H9 (cell line): Measurements from ENCODE around the gene SF3A1. TPM values are rescaled to one million over a fixed set of nuclear protein-coding genes. Genes with fewer than 3 reads are reported as not detected.

Experiments
- DNase-seq: peaks from one replicate; pipeline ENCODE4 v3.0.0-alpha.2; 2017
- H2AFZ ChIP-seq: one replicate; pipeline ENCODE4 v1.6.1; 2013; ENCODE audit warnings: mild to moderate bottlenecking, low read length, control low read depth, moderate library complexity
- H2AK5ac ChIP-seq: 2 replicates; pipeline ENCODE4 v1.6.1; 2013; ENCODE audit warnings: low read length, control low read depth, mixed read lengths; ENCODE audit not compliant: insufficient read length
- H2BK120ac ChIP-seq: one replicate; pipeline ENCODE4 v1.6.1; 2013; ENCODE audit warnings: low read depth, mild to moderate bottlenecking, low read length, control low read depth, inconsistent platforms; ENCODE audit not compliant: poor library complexity, severe bottlenecking
- H2BK12ac ChIP-seq: 2 replicates; pipeline ENCODE4 v1.6.1; 2013; ENCODE audit warnings: low read length, control low read depth, mixed read lengths, low read depth; ENCODE audit not compliant: insufficient read length
- H2BK15ac ChIP-seq: 2 replicates; pipeline ENCODE4 v1.6.1; 2013; ENCODE audit warnings: low read depth, low read length, control low read depth
- H2BK20ac ChIP-seq: one replicate; pipeline ENCODE4 v1.6.1; 2013; ENCODE audit warnings: low read depth, mild to moderate bottlenecking, low read length, control low read depth, inconsistent platforms; ENCODE audit not compliant: poor library complexity, severe bottlenecking
- H2BK5ac ChIP-seq: 2 replicates; pipeline ENCODE4 v1.6.1; 2013; ENCODE audit warnings: low read length, control low read depth, mixed read lengths; ENCODE audit not compliant: insufficient read length
- H3K14ac ChIP-seq: 2 replicates; pipeline ENCODE4 v1.6.1; 2013; ENCODE audit warnings: low read length, control low read depth; ENCODE audit not compliant: insufficient read depth
- H3K18ac ChIP-seq: 2 replicates; pipeline ENCODE4 v1.6.1; 2013; ENCODE audit warnings: low read depth, mild to moderate bottlenecking, mixed read lengths, low read length, control low read depth; ENCODE audit not compliant: insufficient read length
- H3K23ac ChIP-seq: 2 replicates; pipeline ENCODE4 v1.6.1; 2013; ENCODE audit warnings: low read length, control low read depth, mixed read lengths, low read depth; ENCODE audit not compliant: insufficient read length
- H3K23me2 ChIP-seq: 2 replicates; pipeline ENCODE4 v1.6.1; 2013; ENCODE audit warnings: low read depth, mild to moderate bottlenecking, mixed read lengths, low read length, control low read depth; ENCODE audit not compliant: insufficient read length, poor library complexity, severe bottlenecking
- H3K27ac ChIP-seq: 2 replicates; pipeline ENCODE4 v1.5.1; 2013; ENCODE audit warnings: low read length, control low read depth, mixed read lengths, low read depth; ENCODE audit not compliant: insufficient read length
- H3K27me3 ChIP-seq: 2 replicates; pipeline ENCODE4 v1.6.1; 2013; ENCODE audit warnings: low read length, control low read depth, inconsistent platforms; ENCODE audit not compliant: insufficient read depth
- H3K4ac ChIP-seq: 2 replicates; pipeline ENCODE4 v1.6.1; 2013; ENCODE audit warnings: low read depth, mild to moderate bottlenecking, control low read depth, inconsistent platforms, low read length, moderate library complexity
- H3K4me1 ChIP-seq: 2 replicates; pipeline ENCODE4 v1.6.1; 2013; ENCODE audit warnings: low read length, control low read depth, inconsistent platforms; ENCODE audit not compliant: insufficient read depth
- H3K4me2 ChIP-seq: 2 replicates; pipeline ENCODE4 v1.6.1; 2013; ENCODE audit warnings: low read length, control low read depth, mixed read lengths; ENCODE audit not compliant: insufficient read length, insufficient read depth
- H3K56ac ChIP-seq: 2 replicates; pipeline ENCODE4 v1.6.1; 2013; ENCODE audit warnings: low read depth, mild to moderate bottlenecking, mixed read lengths, low read length, control low read depth; ENCODE audit not compliant: insufficient read length
- H3K79me1 ChIP-seq: 2 replicates; pipeline ENCODE4 v1.6.1; 2013; ENCODE audit warnings: low read depth, mild to moderate bottlenecking, moderate library complexity, low read length, control low read depth, inconsistent platforms; ENCODE audit not compliant: insufficient read depth, poor library complexity, severe bottlenecking
- H3K79me2 ChIP-seq: 2 replicates; pipeline ENCODE4 v1.6.1; 2013; ENCODE audit warnings: low read length, control low read depth, inconsistent platforms; ENCODE audit not compliant: insufficient read depth
- H3K9ac ChIP-seq: 2 replicates; pipeline ENCODE4 v1.6.1; 2013; ENCODE audit warnings: low read length, control low read depth, mixed read lengths; ENCODE audit not compliant: insufficient read length; ENCODE audit errors: extremely low read depth
- H3K9me3 ChIP-seq: one replicate; pipeline ENCODE4 v1.6.1; 2013; ENCODE audit warnings: low read depth, low read length, inconsistent platforms; ENCODE audit not compliant: control insufficient read depth
- H3T11ph ChIP-seq: one replicate; pipeline ENCODE4 v1.6.1; 2013; ENCODE audit warnings: mild to moderate bottlenecking, low read length, control low read depth, inconsistent platforms
- H4K20me1 ChIP-seq: one replicate; pipeline ENCODE4 v1.6.1; 2013; ENCODE audit not compliant: control insufficient read depth, insufficient read length, insufficient read depth
- H4K5ac ChIP-seq: 2 replicates; pipeline ENCODE4 v1.6.1; 2013; ENCODE audit warnings: low read depth, mild to moderate bottlenecking, mixed read lengths, low read length, control low read depth; ENCODE audit not compliant: insufficient read length
- H4K8ac ChIP-seq: replicated peaks from 2 replicates; pipeline ENCODE4 v1.6.1; 2013; ENCODE audit warnings: low read length, control low read depth, mixed read lengths, low read depth; ENCODE audit not compliant: insufficient read length
- H4K91ac ChIP-seq: 2 replicates; pipeline ENCODE4 v1.6.1; 2013; ENCODE audit warnings: low read depth, mild to moderate bottlenecking, moderate library complexity, mixed read lengths, low read length, control low read depth; ENCODE audit not compliant: insufficient read length
- H3K27ac Mint-ChIP-seq, 3 experiments: 2 replicates in 2 of 3; 3 replicates in 1 of 3; pipeline ENCODE4 v1.8.0; 2020 to 2021; ENCODE audit warnings: mixed read lengths in 3 of 3, mild to moderate bottlenecking in 1 of 3, moderate library complexity in 1 of 3
- H3K27me3 Mint-ChIP-seq: 2 replicates; pipeline ENCODE4 v1.8.0; 2021; ENCODE audit warnings: low read depth, mild to moderate bottlenecking, moderate library complexity, mixed read lengths
- H3K36me3 Mint-ChIP-seq, 3 experiments: 2 replicates in 2 of 3; 3 replicates in 1 of 3; pipeline ENCODE4 v1.8.0; 2020 to 2021; ENCODE audit warnings: low read depth in 3 of 3, mixed read lengths in 3 of 3; ENCODE audit not compliant: insufficient read depth in 1 of 3
- H3K4me1 Mint-ChIP-seq, 2 experiments: 2 replicates each; pipeline ENCODE4 v1.8.0; 2020; ENCODE audit warnings: mixed read lengths in 2 of 2
- H3K4me3 Mint-ChIP-seq, 2 experiments: 2 replicates in 1 of 2; 3 replicates in 1 of 2; pipeline ENCODE4 v1.8.0; 2020 to 2021; ENCODE audit warnings: mild to moderate bottlenecking in 2 of 2, mixed read lengths in 2 of 2, moderate library complexity in 1 of 2
- H3K9me3 Mint-ChIP-seq, 2 experiments: 2 replicates in 1 of 2; 3 replicates in 1 of 2; pipeline ENCODE4 v1.8.0; 2020; ENCODE audit warnings: mild to moderate bottlenecking in 2 of 2, mixed read lengths in 2 of 2, moderate library complexity in 1 of 2
- CTCF ChIP-seq: fragments of 200-600 bp; sonication (generic); conservative IDR thresholded peaks from 3 replicates; pipeline ENCODE4 v1.8.0; 2021; ENCODE audit warnings: antibody characterized with exemption, mild to moderate bottlenecking
- WGBS: extraction: QIAGEN DNeasy Blood & Tissue Kit; methylation state at CpG from one replicate; pipeline ENCODE4 v1.1.7; 2013; ENCODE audit warnings: missing lambda C conversion rate, low lambda C conversion rate, mixed read lengths; ENCODE audit not compliant: insufficient read length; ENCODE audit errors: extremely low coverage; 5-methylcytosine and 5-hydroxymethylcytosine counted together
- total RNA-seq: library from RNA; stranded (reverse); gene quantifications from 2 replicates; pipeline ENCODE4 v1.2.1, GENCODE V29; 2021

Gene SF3A1
- total RNA-seq, 1 experiment from 2014 or later: 225 TPM

- Histone ChIP-seq H3K79me2 (no peaks in the 10 kb centered on the region), H2BK12ac (no peak overlapping the region), H3K23ac (no peak overlapping the region), H4K91ac (no peak overlapping the region), H3K23me2 (no peaks in the 10 kb centered on the region), H3K27ac (no peak overlapping the region), H2BK20ac (no peak overlapping the region), H2AFZ (no peak overlapping the region), H3K4me2 (no peak overlapping the region), H3T11ph (no peak overlapping the region), H3K4me1 (no peaks in the 10 kb centered on the region; the same call in 1 of the 2 replicates), H4K20me1 (no peaks in the 10 kb centered on the region), H3K79me1 (no peaks in the 10 kb centered on the region), H3K14ac (no peak overlapping the region), H2BK15ac (no peak overlapping the region), H4K8ac (no peak overlapping the region), H3K18ac (no peak overlapping the region), H3K56ac (no peak overlapping the region), H2BK120ac (no peak overlapping the region), H4K5ac (no peak overlapping the region), H2BK5ac (no peak overlapping the region), H3K4ac (no peak overlapping the region), H3K9ac (no peak overlapping the region), H2AK5ac (no peak overlapping the region), H3K9me3 (no peaks in the 10 kb centered on the region), H3K27me3 (no peaks in the 10 kb centered on the region)
- Mint-ChIP-seq H3K27me3 (no peaks in the 10 kb centered on the region), H3K27ac (peak overlapping the region in 1 of 3 experiments; percentile 25; a peak in 1 of 7 replicates), H3K4me3 (no peak overlapping the region), H3K36me3 (no peaks in the 10 kb centered on the region), H3K4me1 (peaks cover 11 to 13% of the 10 kb centered on the region in 2 experiments), H3K9me3 (no peaks in the 10 kb centered on the region; a peak in 1 of 5 replicates)
- no peak for DNase-seq
- no CpG with 5 or more reads among the region's 6 CpGs for WGBS
- no peak for TF ChIP-seq CTCF
These were observed 44.6 kb downstream of the SF3A1 start for GRCh38 chr22:30312053-30312452.
